Stomach (tissue), 9 donors: ENCODE data around the gene HNRNPUL1. TPM values are rescaled to one million over a fixed set of nuclear protein-coding genes. Genes with fewer than 3 reads are reported as not detected.

Experiments
- DNase-seq, 2 donors: peaks; one replicate each; pipeline versions ENCODE4 v3.0.0 to v3.0.0-alpha.2; 2013 to 2019
- H3K27ac ChIP-seq, 5 donors: fragments of 200-600 bp in 4 of 5; sonication (generic) in 4 of 5; one replicate each; pipeline ENCODE4 v1.5.1; 2013 to 2019; ENCODE audit warnings: mild to moderate bottlenecking in 1 of 5, moderate library complexity in 1 of 5
- H3K27me3 ChIP-seq, 3 donors: fragments of 200-600 bp; sonication (generic); one replicate each; pipeline ENCODE4 v1.5.1; 2017 to 2019; ENCODE audit warnings: mixed run types in 1 of 3
- H3K36me3 ChIP-seq, 4 donors: fragments of 200-600 bp; sonication (generic); 1 replicate in 3 of 4; 2 replicates in 1 of 4; pipeline ENCODE4 v1.5.1; 2016 to 2019
- H3K4me1 ChIP-seq, 4 donors: fragments of 200-600 bp; sonication (generic); one replicate each; pipeline ENCODE4 v1.5.1; 2016 to 2019
- H3K4me3 ChIP-seq, 4 donors: fragments of 200-600 bp; sonication (generic) in 3 of 4; one replicate each; pipeline ENCODE4 v1.5.1; 2016 to 2019; ENCODE audit warnings: mild to moderate bottlenecking in 1 of 4
- H3K9me3 ChIP-seq, 4 donors: fragments of 200-600 bp; sonication (generic); one replicate each; pipeline ENCODE4 v1.5.1; 2016 to 2019
- CTCF ChIP-seq, 7 experiments: fragments of 450-650 bp in 4 of 7; fragments of 200-600 bp in 3 of 7; sonication (generic) in 3 of 7; IDR thresholded peaks; one replicate each; pipeline ENCODE4 v1.5.1; 2016 to 2019; ENCODE audit warnings: antibody characterized with exemption in 7 of 7, control low read depth in 2 of 7, mild to moderate bottlenecking in 1 of 7
- EP300 ChIP-seq: sonication (generic); formaldehyde crosslinking; IDR thresholded peaks from one replicate; pipeline ENCODE4 v1.6.1; 2017; ENCODE audit warnings: antibody characterized with exemption
- POLR2A ChIP-seq, 4 donors: fragments of 450-650 bp; IDR thresholded peaks; one replicate each; pipeline ENCODE4 v1.6.1; 2016; ENCODE audit warnings: antibody characterized with exemption in 4 of 4, control low read depth in 2 of 4, mild to moderate bottlenecking in 1 of 4, moderate library complexity in 1 of 4
- POLR2AphosphoS5 ChIP-seq, 3 donors: sonication (generic); formaldehyde crosslinking; IDR thresholded peaks; one replicate each; pipeline ENCODE4 v1.6.1; 2016; ENCODE audit warnings: antibody characterized with exemption in 3 of 3
- WGBS, 5 donors: extraction: QIAGEN DNeasy Blood & Tissue Kit in 3 of 5; methylation state at CpG; one replicate each; pipeline versions ENCODE4 v1.1.5 to v1.1.7; 2013 to 2018; 5-methylcytosine and 5-hydroxymethylcytosine counted together
- intact Hi-C: fragments of 100-400 bp; cut with DNase I; formaldehyde crosslinking; loops from one replicate; pipeline ENCODE4 v1.15.1; 2023; ENCODE audit warnings: low total_unique reads
- polyA plus RNA-seq, 3 donors: library from polyadenylated mRNA; stranded (reverse); fragments of 200-250 nt; gene quantifications; one replicate each; pipeline ENCODE4 v1.2.3, GENCODE V29; 2013
- total RNA-seq, 5 donors: library from RNA; depleted of rRNA; stranded (reverse); fragments of >200 nt; gene quantifications; one replicate each; pipeline versions ENCODE4 v1.1.0 to v1.2.3, GENCODE V29; 2014 to 2016
- donor health status: healthy with polysubstance abuse.
- donor health status: Bipolar disorder and iron deficiency.
- donor health status: healthy.

HNRNPUL1 gene
- total and polyA plus RNA-seq, 8 donors, result 47.8 to 319 (median 91.8) TPM

GRCh38 chr19:41354343-41354953, 90.3 kb downstream of the HNRNPUL1 start:
- H3K9me3 ChIP-seq, result no peaks in the 10 kb centered on the region
- H3K27ac ChIP-seq, result peak overlapping the region in 4 of 5 donors; percentile 81 to 91 (median 90)
- intact Hi-C loops, result no loop called here
- 85 to 94% (median 93%) methylated on average over 20 to 23 of the region's 23 CpGs for WGBS, 5 donors
- H3K36me3 ChIP-seq, result no peaks in the 10 kb centered on the region
- H3K27me3 ChIP-seq, result peaks cover 0 to 36% (median 20%) of the 10 kb centered on the region in 3 donors
- peaks cover 30 to 81% (median 48%) of the 10 kb centered on the region in 4 donors for H3K4me1 ChIP-seq
- no peak for DNase-seq
- peak in 1 of 7 experiments; percentile 17 for TF ChIP-seq CTCF (IDR thresholded peaks at IDR 0.05)
- no peak for TF ChIP-seq EP300
- TF ChIP-seq POLR2AphosphoS5 (IDR thresholded peaks at IDR 0.05), result no peak
- peak overlapping the region; percentile 73 to 87 (median 84) for H3K4me3 ChIP-seq

- Histone ChIP-seq H3K36me3 (no peaks in the 10 kb centered on the region), H3K4me3 (no peak overlapping the region), H3K27ac (peak overlapping the region in 1 of 5 donors; percentile 90), H3K27me3 (peaks cover 0 to 36% (median 20%) of the 10 kb centered on the region in 3 donors), H3K4me1 (peaks cover 30 to 75% (median 47%) of the 10 kb centered on the region in 4 donors), H3K9me3 (no peaks in the 10 kb centered on the region)
- 73 to 93% (median 89%) methylated on average over 1 of the region's 1 CpG for WGBS, 5 donors
- no peak for DNase-seq
- TF ChIP-seq POLR2A (IDR thresholded peaks at IDR 0.05), result no peak
- no peak for TF ChIP-seq EP300
- TF ChIP-seq CTCF (IDR thresholded peaks at IDR 0.05), result no peak
- TF ChIP-seq POLR2AphosphoS5 (IDR thresholded peaks at IDR 0.05), result no peak
- intact Hi-C loops, result no loop called here
Measured at GRCh38 chr19:41355035-41355434, 90.9 kb downstream of the HNRNPUL1 start.

- intact Hi-C loops, result no loop called here
Measured at GRCh38 chr19:41355802-41356201, 91.6 kb downstream of the HNRNPUL1 start.

More at GRCh38 chr19:41355802-41356201, 91.6 kb downstream of the HNRNPUL1 start:
- WGBS, 5 donors, result 69 to 90% (median 75%) methylated on average over 3 of the region's 3 CpGs
- no peaks in the 10 kb centered on the region for H3K36me3 ChIP-seq
- TF ChIP-seq EP300, result no peak
- TF ChIP-seq POLR2AphosphoS5 (IDR thresholded peaks at IDR 0.05), result no peak
- TF ChIP-seq CTCF (IDR thresholded peaks at IDR 0.05), result no peak
- no peak for TF ChIP-seq POLR2A (IDR thresholded peaks at IDR 0.05)
- peaks cover 24 to 67% (median 40%) of the 10 kb centered on the region in 4 donors for H3K4me1 ChIP-seq
- peaks cover 0 to 30% (median 20%) of the 10 kb centered on the region in 3 donors for H3K27me3 ChIP-seq
- H3K27ac ChIP-seq, result peak overlapping the region in 2 of 5 donors; percentile 7 to 20
- H3K9me3 ChIP-seq, result no peaks in the 10 kb centered on the region
- no peak for DNase-seq
- H3K4me3 ChIP-seq, result no peak overlapping the region
